Gastroesophageal sphincter (tissue), 3 donors: ENCODE measurements around the gene PRKRA.

ENCODE experiments used
- EP300 ChIP-seq: sonication (generic); formaldehyde crosslinking; IDR thresholded peaks from one replicate; pipeline ENCODE4 v1.6.1; 2017; ENCODE audit warnings: antibody characterized with exemption, mild to moderate bottlenecking
- TF ChIP-seq, protein P1 (sequence below), 4 experiments: fragments of 200-600 bp in 2 of 4; fragments of 450-650 bp in 2 of 4; sonication (generic) in 1 of 4; IDR thresholded peaks; one replicate each; pipeline ENCODE4 v1.5.1; 2017 to 2019; ENCODE audit warnings: antibody characterized with exemption in 4 of 4, mild to moderate bottlenecking in 2 of 4, moderate library complexity in 2 of 4

DNA sequence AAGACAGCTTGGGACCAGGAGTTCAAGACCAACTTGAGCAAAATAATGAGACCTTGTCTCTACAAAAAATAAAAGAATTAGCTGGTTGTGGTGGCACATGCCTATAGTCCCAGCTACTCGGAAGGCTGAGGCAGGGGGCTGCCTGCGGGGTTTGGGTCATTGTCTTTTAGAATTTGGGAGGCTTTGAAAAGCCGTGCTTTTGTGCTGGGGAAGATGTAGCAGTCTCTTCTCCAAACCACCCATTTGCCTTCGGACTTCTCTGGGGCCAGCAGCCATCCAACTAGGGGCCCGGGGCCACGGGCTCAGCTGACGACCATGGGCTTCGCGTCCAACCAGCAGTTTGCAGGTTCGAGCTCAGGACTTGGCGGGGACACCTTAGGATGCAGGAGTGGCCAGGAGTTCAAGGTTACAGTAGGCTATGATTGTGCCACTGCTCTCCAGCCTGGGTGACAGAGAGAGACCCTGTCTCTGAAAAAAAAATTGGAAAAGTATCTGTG is 6.5 kb upstream of the PRKRA start:
- TF ChIP-seq, protein P1, sequence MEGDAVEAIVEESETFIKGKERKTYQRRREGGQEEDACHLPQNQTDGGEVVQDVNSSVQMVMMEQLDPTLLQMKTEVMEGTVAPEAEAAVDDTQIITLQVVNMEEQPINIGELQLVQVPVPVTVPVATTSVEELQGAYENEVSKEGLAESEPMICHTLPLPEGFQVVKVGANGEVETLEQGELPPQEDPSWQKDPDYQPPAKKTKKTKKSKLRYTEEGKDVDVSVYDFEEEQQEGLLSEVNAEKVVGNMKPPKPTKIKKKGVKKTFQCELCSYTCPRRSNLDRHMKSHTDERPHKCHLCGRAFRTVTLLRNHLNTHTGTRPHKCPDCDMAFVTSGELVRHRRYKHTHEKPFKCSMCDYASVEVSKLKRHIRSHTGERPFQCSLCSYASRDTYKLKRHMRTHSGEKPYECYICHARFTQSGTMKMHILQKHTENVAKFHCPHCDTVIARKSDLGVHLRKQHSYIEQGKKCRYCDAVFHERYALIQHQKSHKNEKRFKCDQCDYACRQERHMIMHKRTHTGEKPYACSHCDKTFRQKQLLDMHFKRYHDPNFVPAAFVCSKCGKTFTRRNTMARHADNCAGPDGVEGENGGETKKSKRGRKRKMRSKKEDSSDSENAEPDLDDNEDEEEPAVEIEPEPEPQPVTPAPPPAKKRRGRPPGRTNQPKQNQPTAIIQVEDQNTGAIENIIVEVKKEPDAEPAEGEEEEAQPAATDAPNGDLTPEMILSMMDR (IDR thresholded peaks at IDR 0.05), result no peak
- TF ChIP-seq EP300, result no peak
